Measurements from ENCODE around the gene ZSWIM6. TPM values are rescaled to one million over a fixed set of nuclear protein-coding genes. Genes with fewer than 3 reads are reported as not detected.

Gene ZSWIM6
- total RNA-seq, 1 experiment from 2014 or later: 10.8 TPM

DNA sequence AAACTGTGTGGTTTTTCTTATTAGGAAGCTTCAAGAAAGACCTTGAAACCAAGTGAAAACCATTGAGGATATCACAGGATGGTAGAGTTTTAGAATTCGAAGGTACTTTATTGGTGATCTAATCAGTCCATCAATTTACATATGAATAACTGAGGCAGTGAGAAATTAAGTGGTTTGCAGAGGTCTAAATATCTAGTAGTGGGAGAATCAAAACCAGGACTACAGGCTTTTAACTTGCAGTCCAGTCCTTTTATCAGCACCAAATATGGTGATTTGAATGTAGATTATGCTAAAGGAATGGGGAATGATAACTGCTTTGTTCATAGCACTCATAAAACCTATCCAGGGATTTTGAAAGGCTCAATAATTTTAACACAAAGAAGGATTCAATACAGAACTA lies 85.8 kb downstream of the ZSWIM6 start:
- BruUV-seq (replicated peaks): no TSS peak
- H3K36me3 ChIP-seq (ENCODE audit: control insufficient read depth, insufficient read depth, low read length): no peaks in the 10 kb centered on the region
- H3K27ac ChIP-seq (ENCODE audit: low read length): no peak overlapping the region
- no peak for DNase-seq (ENCODE audit: low read depth, low spot score)
- H3K4me3 ChIP-seq (ENCODE audit: low read depth in 2 of 2, low read length in 2 of 2): no peak overlapping the region
- intact Hi-C loops (cut with micrococcal nuclease; ENCODE audit: unreplicated experiment): no loop called here
- H3K9me3 ChIP-seq (ENCODE audit: control insufficient read depth, insufficient read depth, low read depth, low read length): no peaks in the 10 kb centered on the region
- ChIA-PET POLR2A (no interaction called here), CTCF (no interaction called here)
- TF ChIP-seq, protein P1, sequence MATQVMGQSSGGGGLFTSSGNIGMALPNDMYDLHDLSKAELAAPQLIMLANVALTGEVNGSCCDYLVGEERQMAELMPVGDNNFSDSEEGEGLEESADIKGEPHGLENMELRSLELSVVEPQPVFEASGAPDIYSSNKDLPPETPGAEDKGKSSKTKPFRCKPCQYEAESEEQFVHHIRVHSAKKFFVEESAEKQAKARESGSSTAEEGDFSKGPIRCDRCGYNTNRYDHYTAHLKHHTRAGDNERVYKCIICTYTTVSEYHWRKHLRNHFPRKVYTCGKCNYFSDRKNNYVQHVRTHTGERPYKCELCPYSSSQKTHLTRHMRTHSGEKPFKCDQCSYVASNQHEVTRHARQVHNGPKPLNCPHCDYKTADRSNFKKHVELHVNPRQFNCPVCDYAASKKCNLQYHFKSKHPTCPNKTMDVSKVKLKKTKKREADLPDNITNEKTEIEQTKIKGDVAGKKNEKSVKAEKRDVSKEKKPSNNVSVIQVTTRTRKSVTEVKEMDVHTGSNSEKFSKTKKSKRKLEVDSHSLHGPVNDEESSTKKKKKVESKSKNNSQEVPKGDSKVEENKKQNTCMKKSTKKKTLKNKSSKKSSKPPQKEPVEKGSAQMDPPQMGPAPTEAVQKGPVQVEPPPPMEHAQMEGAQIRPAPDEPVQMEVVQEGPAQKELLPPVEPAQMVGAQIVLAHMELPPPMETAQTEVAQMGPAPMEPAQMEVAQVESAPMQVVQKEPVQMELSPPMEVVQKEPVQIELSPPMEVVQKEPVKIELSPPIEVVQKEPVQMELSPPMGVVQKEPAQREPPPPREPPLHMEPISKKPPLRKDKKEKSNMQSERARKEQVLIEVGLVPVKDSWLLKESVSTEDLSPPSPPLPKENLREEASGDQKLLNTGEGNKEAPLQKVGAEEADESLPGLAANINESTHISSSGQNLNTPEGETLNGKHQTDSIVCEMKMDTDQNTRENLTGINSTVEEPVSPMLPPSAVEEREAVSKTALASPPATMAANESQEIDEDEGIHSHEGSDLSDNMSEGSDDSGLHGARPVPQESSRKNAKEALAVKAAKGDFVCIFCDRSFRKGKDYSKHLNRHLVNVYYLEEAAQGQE (IDR thresholded peaks at IDR 0.05; ENCODE audit: insufficient read depth in 1 of 2, low read depth in 2 of 2, low read length in 1 of 2): no peak
- TF ChIP-seq, protein P2, sequence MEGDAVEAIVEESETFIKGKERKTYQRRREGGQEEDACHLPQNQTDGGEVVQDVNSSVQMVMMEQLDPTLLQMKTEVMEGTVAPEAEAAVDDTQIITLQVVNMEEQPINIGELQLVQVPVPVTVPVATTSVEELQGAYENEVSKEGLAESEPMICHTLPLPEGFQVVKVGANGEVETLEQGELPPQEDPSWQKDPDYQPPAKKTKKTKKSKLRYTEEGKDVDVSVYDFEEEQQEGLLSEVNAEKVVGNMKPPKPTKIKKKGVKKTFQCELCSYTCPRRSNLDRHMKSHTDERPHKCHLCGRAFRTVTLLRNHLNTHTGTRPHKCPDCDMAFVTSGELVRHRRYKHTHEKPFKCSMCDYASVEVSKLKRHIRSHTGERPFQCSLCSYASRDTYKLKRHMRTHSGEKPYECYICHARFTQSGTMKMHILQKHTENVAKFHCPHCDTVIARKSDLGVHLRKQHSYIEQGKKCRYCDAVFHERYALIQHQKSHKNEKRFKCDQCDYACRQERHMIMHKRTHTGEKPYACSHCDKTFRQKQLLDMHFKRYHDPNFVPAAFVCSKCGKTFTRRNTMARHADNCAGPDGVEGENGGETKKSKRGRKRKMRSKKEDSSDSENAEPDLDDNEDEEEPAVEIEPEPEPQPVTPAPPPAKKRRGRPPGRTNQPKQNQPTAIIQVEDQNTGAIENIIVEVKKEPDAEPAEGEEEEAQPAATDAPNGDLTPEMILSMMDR (IDR thresholded peaks at IDR 0.05): no peak
- TF ChIP-seq POLR2AphosphoS5 (IDR thresholded peaks at IDR 0.05; ENCODE audit: low read depth, low read length): no peak
- no peak for TF ChIP-seq SIN3A (IDR thresholded peaks at IDR 0.05; ENCODE audit: borderline replicate concordance, insufficient read depth, low read depth, low read length)
- TF ChIP-seq TCF7L2 (IDR thresholded peaks at IDR 0.05; ENCODE audit: low read depth, low read length): no peak
- no peak for ATAC-seq
- in situ Hi-C loops (cut with HindIII; ENCODE audit: low pct_unique_long_range_greater_than_20kb, low sequenced_read_pairs): no loop called here
- peaks cover 7% of the 10 kb centered on the region; the same call in 1 of the 2 replicates for H3K4me1 ChIP-seq (ENCODE audit: control insufficient read depth, insufficient read depth, low read length)
- H3K27me3 ChIP-seq (ENCODE audit: control insufficient read depth, insufficient read depth, low read length): no peaks in the 10 kb centered on the region

DNA sequence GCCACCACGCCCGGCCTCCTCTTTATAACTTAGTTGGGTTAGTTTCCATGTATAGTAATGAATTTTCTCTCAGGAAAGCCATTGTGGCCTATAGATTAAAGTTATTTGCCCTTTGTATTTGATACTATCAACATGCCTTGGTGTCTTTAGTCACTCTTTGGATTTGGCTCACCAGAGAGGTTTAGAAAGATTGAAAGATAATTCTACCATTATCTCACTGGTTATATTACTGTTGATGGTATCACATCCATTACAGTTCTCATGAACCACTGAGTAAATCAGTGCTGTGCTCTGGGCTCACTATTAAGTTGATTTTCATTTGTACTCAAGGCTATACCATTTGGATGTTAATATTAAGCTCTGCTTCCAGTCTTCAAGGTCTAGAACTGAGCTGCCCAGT lies 87.0 kb downstream of the ZSWIM6 start:
- H3K4me1 ChIP-seq (ENCODE audit: control insufficient read depth, insufficient read depth, low read length): peaks cover 13% of the 10 kb centered on the region
- in situ Hi-C loops (cut with HindIII; ENCODE audit: low pct_unique_long_range_greater_than_20kb, low sequenced_read_pairs) (no loop called here), intact Hi-C loops (cut with micrococcal nuclease; ENCODE audit: unreplicated experiment) (no loop called here)
- H3K27ac ChIP-seq (ENCODE audit: low read length): no peak overlapping the region
- H3K4me3 ChIP-seq (ENCODE audit: low read depth in 2 of 2, low read length in 2 of 2): no peak overlapping the region
- DNase-seq (ENCODE audit: low read depth, low spot score) (no peak), ATAC-seq (no peak)
- BruUV-seq (replicated peaks): no TSS peak
- no peaks in the 10 kb centered on the region for H3K27me3 ChIP-seq (ENCODE audit: control insufficient read depth, insufficient read depth, low read length)
- TF ChIP-seq POLR2AphosphoS5 (IDR thresholded peaks at IDR 0.05; ENCODE audit: low read depth, low read length) (no peak), SIN3A (IDR thresholded peaks at IDR 0.05; ENCODE audit: borderline replicate concordance, insufficient read depth, low read depth, low read length) (no peak), TCF7L2 (IDR thresholded peaks at IDR 0.05; ENCODE audit: low read depth, low read length) (no peak)
- TF ChIP-seq, protein P1 (IDR thresholded peaks at IDR 0.05; ENCODE audit: insufficient read depth in 1 of 2, low read depth in 2 of 2, low read length in 1 of 2): no peak
- TF ChIP-seq, protein P2 (IDR thresholded peaks at IDR 0.05): no peak
- POLR2A ChIA-PET: no interaction called here
- no peaks in the 10 kb centered on the region for H3K9me3 ChIP-seq (ENCODE audit: control insufficient read depth, insufficient read depth, low read depth, low read length)
- CTCF ChIA-PET: no interaction called here
- H3K36me3 ChIP-seq (ENCODE audit: control insufficient read depth, insufficient read depth, low read length): no peaks in the 10 kb centered on the region
